K562 (cell line): Measurements from ENCODE around the gene TM2D3. TPM values are rescaled to one million over a fixed set of nuclear protein-coding genes. Genes with fewer than 3 reads are reported as not detected.
A peak's percentile ranks its signal among the peaks of the same experiment; 100 is the strongest.

Experiments
- ATAC-seq: fragments of 200-7000 bp; cut with Tn5 transposase; 3 replicates; pipeline ENCODE4 v1.9.1; 2020; ENCODE audit warnings: moderate library complexity
- BruUV-seq: library from RNA; stranded (reverse); fragments of 400-500 nt; replicated peaks from 2 replicates; lab custom pipeline; 2021; lab: Mats Ljungman, UMichigan
- CTCF ChIA-PET: fragments of 300-600 bp; formaldehyde crosslinking; extraction: SDS; loops from one replicate; lab custom pipeline; 2021; ENCODE audit warnings: low intra/inter-chr PET ratio; lab: Yijun Ruan, JAX
- POLR2A ChIA-PET: fragments of 300-600, 350-650 bp; sonication (Branson Sonifier 250); formaldehyde crosslinking; extraction: SDS; loops from one replicate; lab custom pipeline; 2021; ENCODE audit warnings: antibody characterized with exemption, inconsistent platforms; lab: Yijun Ruan, JAX
- DNase-seq, 4 experiments: peaks; one replicate each; pipeline versions ENCODE4 v3.0.0 to v3.0.0-alpha.2; 2011 to 2018; ENCODE audit warnings: low spot score in 3 of 4, mixed read lengths in 3 of 4; ENCODE audit errors: extremely low read depth in 1 of 4
- FAIRE-seq: peaks from 2 replicates; lab custom pipeline; 2011; peaks lifted over from hg19 to GRCh38; lab: Jason Lieb, UNC
- H2AFZ ChIP-seq: 2 replicates; pipeline ENCODE4 v1.6.0; 2011; ENCODE audit warnings: low read depth, low read length, control low read depth, inconsistent platforms
- H3K27ac ChIP-seq: fragments of 200-600 bp; 3 replicates; pipeline ENCODE4 v1.8.0; 2011; ENCODE audit warnings: low read depth, mild to moderate bottlenecking, control low read depth, inconsistent platforms, low read length, moderate library complexity, mixed read lengths; ENCODE audit errors: extremely low read depth
- H3K27me3 ChIP-seq, 2 experiments: fragments of 300-600 bp in 1 of 2; 2 replicates in 1 of 2; 3 replicates in 1 of 2; pipeline versions ENCODE4 v1.6.0 to v1.8.0; 2011; ENCODE audit warnings: inconsistent platforms in 2 of 2, low read length in 2 of 2, mild to moderate bottlenecking in 1 of 2, mixed read lengths in 1 of 2, moderate library complexity in 1 of 2; ENCODE audit not compliant: control insufficient read depth in 2 of 2, insufficient read depth in 2 of 2
- H3K36me3 ChIP-seq: fragments of 300-600 bp; 3 replicates; pipeline ENCODE4 v1.8.0; 2011; ENCODE audit warnings: mild to moderate bottlenecking, low read length, inconsistent platforms; ENCODE audit not compliant: control insufficient read depth, insufficient read depth
- H3K4me1 ChIP-seq, 2 experiments: fragments of 200-600 bp in 1 of 2; replicated peaks in 1 of 2; 2 replicates in 1 of 2; 3 replicates in 1 of 2; pipeline versions ENCODE4 v1.5.1 to v1.8.0; 2011; ENCODE audit warnings: inconsistent platforms in 2 of 2, low read length in 2 of 2, mild to moderate bottlenecking in 1 of 2, mixed read lengths in 1 of 2, moderate library complexity in 1 of 2; ENCODE audit not compliant: control insufficient read depth in 2 of 2, insufficient read depth in 2 of 2
- H3K4me2 ChIP-seq: 2 replicates; pipeline ENCODE4 v1.6.1; 2011; ENCODE audit warnings: low read length, control low read depth, inconsistent platforms, mixed read lengths; ENCODE audit not compliant: insufficient read depth
- H3K4me3 ChIP-seq: fragments of 200-600 bp; sonication (generic), shearing (Covaris generic); 2 replicates; pipeline ENCODE4 v1.5.1; 2016; ENCODE audit warnings: control low read depth, inconsistent platforms
- H3K79me2 ChIP-seq: fragments of 200-600 bp; 3 replicates; pipeline ENCODE4 v1.8.0; 2011; ENCODE audit warnings: low read length, inconsistent platforms; ENCODE audit not compliant: control insufficient read depth, insufficient read depth
- H3K9ac ChIP-seq, 2 experiments: 2 replicates each; pipeline versions ENCODE4 v1.6.0 to v1.6.1; 2011; ENCODE audit warnings: low read depth in 2 of 2, low read length in 2 of 2, control low read depth in 1 of 2, inconsistent platforms in 1 of 2, mild to moderate bottlenecking in 1 of 2, mixed read lengths in 1 of 2; ENCODE audit not compliant: insufficient read depth in 1 of 2
- H3K9me1 ChIP-seq: one replicate; pipeline ENCODE4 v1.6.0; 2011; ENCODE audit warnings: inconsistent platforms, mild to moderate bottlenecking, low read length, moderate library complexity; ENCODE audit not compliant: control insufficient read depth, insufficient read depth
- H3K9me3 ChIP-seq: replicated peaks from 2 replicates; pipeline ENCODE4 v1.5.1; 2011; ENCODE audit warnings: low read depth, low read length, inconsistent platforms; ENCODE audit not compliant: control insufficient read depth, insufficient read depth
- H4K20me1 ChIP-seq: replicated peaks from 2 replicates; pipeline ENCODE4 v1.6.1; 2011; ENCODE audit warnings: low read length, inconsistent platforms, mixed read lengths; ENCODE audit not compliant: control insufficient read depth, insufficient read depth
- CBFA2T2 ChIP-seq: fragments of 450-650 bp; conservative IDR thresholded peaks from 2 replicates; pipeline ENCODE4 v1.6.1; 2017; ENCODE audit warnings: mild to moderate bottlenecking
- FOSL1 ChIP-seq: fragments of 200-800 bp; sonication (Bioruptor generic); conservative IDR thresholded peaks from 2 replicates; pipeline ENCODE4 v1.6.1; 2016; ENCODE audit warnings: missing genetic modification characterization, missing compliant biosample characterization
- RCOR1 ChIP-seq, 2 experiments: IDR thresholded peaks; 2 replicates each; pipeline ENCODE4 v1.6.1; 2012; ENCODE audit warnings: low read depth in 2 of 2, low read length in 2 of 2, borderline replicate concordance in 1 of 2, improper control_type of control experiment in 1 of 2
- ZFPM2 ChIP-seq: fragments of 250-450 bp; sonication (Bioruptor Pico); IDR thresholded peaks from 2 replicates; pipeline ENCODE4 v1.5.1; 2022; ENCODE audit warnings: mild to moderate bottlenecking
- WGBS: fragments of 100-300 bp; shearing (Covaris generic); methylation state at CpG from one replicate; pipeline ENCODE4 v1.1.6; 2016; ENCODE audit warnings: low coverage, mixed read lengths; ENCODE audit not compliant: insufficient coverage; ENCODE audit errors: missing lambda C conversion rate; 5-methylcytosine and 5-hydroxymethylcytosine counted together
- in situ Hi-C: fragments of 300-500 bp; cut with MboI; formaldehyde crosslinking; loops from 4 replicates; pipeline ENCODE4 v1.15.0; 2018; ENCODE audit warnings: inconsistent platforms, mixed read lengths
- intact Hi-C: fragments of 100-400 bp; cut with micrococcal nuclease; formaldehyde crosslinking; loops from 2 replicates; pipeline ENCODE4 v1.14.2; 2022
- polyA plus RNA-seq, 8 experiments: library from polyadenylated mRNA; depleted of rRNA in 4 of 8; stranded (reverse) in 5 of 8; unstranded in 3 of 8; fragments of >200 nt; fragmentation: Nextera tagmentation in 2 of 8; fragmentation: Illumina TruSeq in 1 of 8; extraction: Ambion mirVana in 2 of 8; extraction: Trizol in 1 of 8; gene quantifications; 2 replicates each; pipeline versions ENCODE4 v1.2.1 to v1.2.3, GENCODE V29; 2011 to 2014; ENCODE audit warnings: inconsistent platforms in 1 of 8, missing spikeins in 1 of 8
- total RNA-seq, 7 experiments: library from RNA; depleted of rRNA in 6 of 7; stranded (reverse); fragments of >200 nt in 6 of 7; fragmentation: Illumina TruSeq in 2 of 7; extraction: Trizol in 2 of 7; gene quantifications; 2 replicates each; pipeline versions ENCODE4 v1.2.1 to v1.2.3, GENCODE V29; 2011 to 2021; ENCODE audit warnings: low replicate concordance in 1 of 7
- TF ChIP-seq, protein P1 (sequence below), 2 experiments: IDR thresholded peaks; 2 replicates each; pipeline ENCODE4 v1.6.1; 2012; ENCODE audit warnings: improper control_type of control experiment in 2 of 2, low read depth in 2 of 2, low read length in 2 of 2, borderline replicate concordance in 1 of 2

TM2D3 gene
- total and polyA plus RNA-seq, 9 of the 15 experiments (the other 6 are each of a cell fraction or from before 2014, with no cell fraction given): 16.5 to 67.9 (median 31.3) TPM

DNA sequence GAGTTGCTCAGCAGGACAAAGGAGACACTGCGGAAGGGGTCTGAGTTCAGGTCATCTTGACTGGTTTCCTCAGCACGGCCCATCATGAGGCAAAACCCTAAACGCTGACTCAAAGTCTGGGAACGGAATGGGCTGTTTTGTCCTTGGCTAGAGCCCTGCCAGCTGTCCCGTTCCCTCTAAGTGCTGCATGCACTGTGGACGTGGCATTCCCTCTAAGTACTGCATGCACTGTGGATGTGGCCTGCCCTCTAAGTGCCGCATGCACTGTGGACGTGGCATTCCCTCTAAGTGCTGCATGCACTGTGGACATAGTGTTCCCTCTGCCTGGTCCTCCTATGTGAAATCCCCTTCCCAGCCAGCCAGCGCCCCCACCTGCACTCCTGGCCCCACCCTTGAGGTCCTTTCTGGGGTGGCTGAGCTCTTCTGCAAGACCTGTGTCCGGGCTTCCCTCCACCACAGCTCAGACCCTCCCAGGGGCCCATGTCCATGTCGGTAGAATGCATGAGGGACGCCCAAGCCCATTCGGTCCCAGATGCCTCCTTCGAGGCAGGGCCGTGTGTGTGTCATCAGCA lies 36.7 kb downstream of the TM2D3 start:
- 0 out of 2 replicates have a peak overlapping the region, but pooled peaks have one; percentile 17 for H3K4me3 ChIP-seq

More for the DNA sequence above, 36.7 kb downstream of the TM2D3 start:
- H4K20me1 ChIP-seq: no peaks in the 10 kb centered on the region
- intact Hi-C loops (no loop called here), in situ Hi-C loops (no loop called here)
- WGBS: 18% methylated on average over 14 of the region's 15 CpGs
- peak overlapping the region; percentile 94 for H2AFZ ChIP-seq
- DNase-seq (no peak), FAIRE-seq (no peak), ATAC-seq (peak; percentile 15; the same call in 2 of the 3 replicates)
- H3K9me3 ChIP-seq: no peaks in the 10 kb centered on the region
- CTCF ChIA-PET: no interaction called here
- BruUV-seq: no TSS peak
- H3K27ac ChIP-seq: no peak overlapping the region
- no peaks in the 10 kb centered on the region for H3K79me2 ChIP-seq
- TF ChIP-seq, protein P1, sequence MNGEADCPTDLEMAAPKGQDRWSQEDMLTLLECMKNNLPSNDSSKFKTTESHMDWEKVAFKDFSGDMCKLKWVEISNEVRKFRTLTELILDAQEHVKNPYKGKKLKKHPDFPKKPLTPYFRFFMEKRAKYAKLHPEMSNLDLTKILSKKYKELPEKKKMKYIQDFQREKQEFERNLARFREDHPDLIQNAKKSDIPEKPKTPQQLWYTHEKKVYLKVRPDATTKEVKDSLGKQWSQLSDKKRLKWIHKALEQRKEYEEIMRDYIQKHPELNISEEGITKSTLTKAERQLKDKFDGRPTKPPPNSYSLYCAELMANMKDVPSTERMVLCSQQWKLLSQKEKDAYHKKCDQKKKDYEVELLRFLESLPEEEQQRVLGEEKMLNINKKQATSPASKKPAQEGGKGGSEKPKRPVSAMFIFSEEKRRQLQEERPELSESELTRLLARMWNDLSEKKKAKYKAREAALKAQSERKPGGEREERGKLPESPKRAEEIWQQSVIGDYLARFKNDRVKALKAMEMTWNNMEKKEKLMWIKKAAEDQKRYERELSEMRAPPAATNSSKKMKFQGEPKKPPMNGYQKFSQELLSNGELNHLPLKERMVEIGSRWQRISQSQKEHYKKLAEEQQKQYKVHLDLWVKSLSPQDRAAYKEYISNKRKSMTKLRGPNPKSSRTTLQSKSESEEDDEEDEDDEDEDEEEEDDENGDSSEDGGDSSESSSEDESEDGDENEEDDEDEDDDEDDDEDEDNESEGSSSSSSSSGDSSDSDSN (IDR thresholded peaks at IDR 0.05; ENCODE audit: borderline replicate concordance in 1 of 2, low read depth in 2 of 2, low read length in 2 of 2): no peak
- TF ChIP-seq FOSL1: 0 out of 2 replicates have a peak, but pooled peaks have one; percentile 24
- TF ChIP-seq CBFA2T2: no peak
- peak in 1 of 2 experiments; percentile 18; a peak in 1 of 4 replicates for TF ChIP-seq RCOR1 (IDR thresholded peaks at IDR 0.05; ENCODE audit: borderline replicate concordance in 1 of 2, low read depth in 2 of 2, low read length in 2 of 2)
- TF ChIP-seq ZFPM2 (CRISPR knock-in tag): no peak
- POLR2A ChIA-PET: interaction anchor here (0.5 to 1.1 kb wide), 2 partner anchors 59 to 160 kb away, joined by 3 read pairs; no protein-coding TSS in a partner anchor
- H3K27me3 ChIP-seq: peaks cover 23 to 50% of the 10 kb centered on the region in 2 experiments
- no peaks in the 10 kb centered on the region for H3K36me3 ChIP-seq
- H3K9me1 ChIP-seq: no peaks in the 10 kb centered on the region
- H3K9ac ChIP-seq: peak overlapping the region in 1 of 2 experiments; percentile 74; a peak in 2 of 4 replicates
- H3K4me1 ChIP-seq: peaks cover 17 to 21% of the 10 kb centered on the region in 2 experiments; a peak in 4 of 5 replicates
- H3K4me2 ChIP-seq: peak overlapping the region; percentile 83
